Measurements from ENCODE around the gene SLC39A11. TPM values are rescaled to one million over a fixed set of nuclear protein-coding genes. Genes with fewer than 3 reads are reported as not detected.

SLC39A11 gene
- total RNA-seq, 1 experiment from 2014 or later = 18.9 TPM

- TF ChIP-seq USF2 (CRISPR knock-in tag; IDR thresholded peaks at IDR 0.05) (no peak), OVOL2 (CRISPR knock-in tag; IDR thresholded peaks at IDR 0.05; ENCODE audit: borderline replicate concordance) (no peak), ZNF396 (CRISPR knock-in tag; IDR thresholded peaks at IDR 0.05; ENCODE audit: borderline replicate concordance) (no peak), GABPB1 (CRISPR knock-in tag; IDR thresholded peaks at IDR 0.05) (no peak), MAX (CRISPR knock-in tag; IDR thresholded peaks at IDR 0.05) (no peak), TP53 (CRISPR knock-in tag; IDR thresholded peaks at IDR 0.05) (no peak), NR3C1 (CRISPR knock-in tag; conservative IDR thresholded peaks at IDR 0.05; ENCODE audit: low read depth) (no peak), AFF4 (CRISPR knock-in tag; IDR thresholded peaks at IDR 0.05; ENCODE audit: borderline replicate concordance) (no peak), RELA (CRISPR knock-in tag; IDR thresholded peaks at IDR 0.05; ENCODE audit: borderline replicate concordance) (no peak), ERG (CRISPR knock-in tag; IDR thresholded peaks at IDR 0.05) (no peak), SMAD3 (CRISPR knock-in tag; IDR thresholded peaks at IDR 0.05; ENCODE audit: borderline replicate concordance) (no peak), MLX (CRISPR knock-in tag; IDR thresholded peaks at IDR 0.05) (no peak)
These were observed 11.3 kb upstream of the SLC39A11 start (continued) for GRCh38 chr17:73103641-73104335.

GRCh38 chr17:73101031-73101430, 8.5 kb upstream of the SLC39A11 start:
- Mint-ChIP-seq H3K4me3 (no peak overlapping the region), H3K27me3 (ENCODE audit: low read depth) (no peaks in the 10 kb centered on the region; the same call in 1 of the 2 replicates), H3K36me3 (peaks cover 3% of the 10 kb centered on the region), H3K9me3 (peaks cover 15% of the 10 kb centered on the region), H3K4me1 (peaks cover 8% of the 10 kb centered on the region), H3K27ac (no peak overlapping the region)
- TF ChIP-seq ZBTB43 (CRISPR knock-in tag; IDR thresholded peaks at IDR 0.05) = no peak
- no peak for TF ChIP-seq NFE2L1 (CRISPR knock-in tag; IDR thresholded peaks at IDR 0.05)
- TF ChIP-seq ZNF232 (CRISPR knock-in tag; IDR thresholded peaks at IDR 0.05) = no peak
- no peak for TF ChIP-seq USF2 (CRISPR knock-in tag; IDR thresholded peaks at IDR 0.05)
- no peak for TF ChIP-seq FOXP4 (CRISPR knock-in tag; IDR thresholded peaks at IDR 0.05)
- TF ChIP-seq AFF4 (CRISPR knock-in tag; IDR thresholded peaks at IDR 0.05; ENCODE audit: borderline replicate concordance) = no peak
- TF ChIP-seq ZNF138 (CRISPR knock-in tag; conservative IDR thresholded peaks at IDR 0.05) = no peak
- no peak for TF ChIP-seq MXD4 (CRISPR knock-in tag; IDR thresholded peaks at IDR 0.05; ENCODE audit: borderline replicate concordance)
- ChIA-PET CTCF (no interaction called here), POLR2A (no interaction called here)
- ATAC-seq (no peak), DNase-seq (ENCODE audit: low spot score) (no peak)
